HepG2 (cell line): ENCODE data around the gene GALNT17. TPM values are rescaled to one million over a fixed set of nuclear protein-coding genes. Genes with fewer than 3 reads are reported as not detected.

Experiments
- ATAC-seq: fragments of 200-7000 bp; cut with Tn5 transposase; 3 replicates; pipeline ENCODE4 v1.9.1; 2020; ENCODE audit warnings: mild to moderate bottlenecking, moderate library complexity
- BruUV-seq: library from RNA; stranded (reverse); fragments of 400-500 nt; replicated peaks from 2 replicates; lab custom pipeline; 2021; lab: Mats Ljungman, UMichigan
- CTCF ChIA-PET: fragments of 300-600 bp; formaldehyde crosslinking; extraction: SDS; loops from one replicate; lab custom pipeline; 2021; ENCODE audit warnings: low total read pairs, inconsistent platforms, low intra/inter-chr PET ratio; lab: Yijun Ruan, JAX
- POLR2A ChIA-PET: fragments of 350-600 bp; sonication (Branson Sonifier 250); formaldehyde crosslinking; loops from one replicate; lab custom pipeline; 2020; ENCODE audit warnings: antibody characterized with exemption, inconsistent platforms; lab: Yijun Ruan, JAX
- DNase-seq: peaks from one replicate; pipeline ENCODE4 v3.0.0-alpha.2; 2015; ENCODE audit warnings: low spot score
- FAIRE-seq: peaks from 3 replicates; lab custom pipeline; 2011; peaks lifted over from hg19 to GRCh38; lab: Jason Lieb, UNC
- H2AFZ ChIP-seq: one replicate; pipeline ENCODE4 v1.6.1; 2011; ENCODE audit warnings: low read length, inconsistent platforms
- H3K27ac ChIP-seq: fragments of 300-600 bp; 3 replicates; pipeline ENCODE4 v1.8.0; 2011; ENCODE audit warnings: mixed run types, mild to moderate bottlenecking, mixed read lengths, low read length, inconsistent platforms; ENCODE audit not compliant: insufficient read depth; ENCODE audit errors: extremely low read length
- H3K27me3 ChIP-seq, 2 experiments: fragments of 200-600 bp in 1 of 2; 2 replicates in 1 of 2; 3 replicates in 1 of 2; pipeline versions ENCODE4 v1.6.0 to v1.8.0; 2011; ENCODE audit warnings: low read length in 2 of 2, mild to moderate bottlenecking in 2 of 2, moderate library complexity in 2 of 2, inconsistent platforms in 1 of 2; ENCODE audit not compliant: insufficient read depth in 2 of 2, control insufficient read depth in 1 of 2
- H3K36me3 ChIP-seq, 2 experiments: fragments of 200-600 bp in 1 of 2; replicated peaks in 1 of 2; 2 replicates in 1 of 2; 3 replicates in 1 of 2; pipeline versions ENCODE4 v1.5.1 to v1.8.0; 2011; ENCODE audit warnings: low read length in 2 of 2, inconsistent platforms in 1 of 2; ENCODE audit not compliant: insufficient read depth in 2 of 2, control insufficient read depth in 1 of 2
- H3K4me1 ChIP-seq: 2 replicates; pipeline ENCODE4 v1.5.1; 2012; ENCODE audit warnings: low read length, inconsistent platforms; ENCODE audit not compliant: insufficient read depth
- H3K4me2 ChIP-seq: 2 replicates; pipeline ENCODE4 v1.6.0; 2011; ENCODE audit warnings: low read depth, low read length, inconsistent platforms
- H3K4me3 ChIP-seq, 3 experiments: fragments of 200-600 bp in 1 of 3; sonication (generic), shearing (Covaris generic) in 1 of 3; replicated peaks in 1 of 3; 2 replicates each; pipeline ENCODE4 v1.5.1; 2011 to 2016; ENCODE audit warnings: low read length in 3 of 3, inconsistent platforms in 2 of 3, low read depth in 2 of 3, mild to moderate bottlenecking in 2 of 3, control low read depth in 1 of 3, mixed read lengths in 1 of 3; ENCODE audit not compliant: insufficient read depth in 1 of 3
- H3K79me2 ChIP-seq: one replicate; pipeline ENCODE4 v1.6.1; 2011; ENCODE audit warnings: low read length, inconsistent platforms; ENCODE audit not compliant: insufficient read depth
- H3K9ac ChIP-seq: 2 replicates; pipeline ENCODE4 v1.6.0; 2011; ENCODE audit warnings: mild to moderate bottlenecking, low read depth, low read length, inconsistent platforms; ENCODE audit not compliant: insufficient read depth
- H3K9me3 ChIP-seq: 2 replicates; pipeline ENCODE4 v1.5.1; 2012; ENCODE audit warnings: mild to moderate bottlenecking, low read length
- H4K20me1 ChIP-seq: 2 replicates; pipeline ENCODE4 v1.6.0; 2011; ENCODE audit warnings: inconsistent platforms, mild to moderate bottlenecking, low read length, moderate library complexity; ENCODE audit not compliant: insufficient read depth
- GATAD2A ChIP-seq: IDR thresholded peaks from 2 replicates; pipeline ENCODE4 v1.6.1; 2016
- NAIF1 ChIP-seq: sonication (generic); formaldehyde crosslinking; IDR thresholded peaks from 2 replicates; pipeline ENCODE4 v1.5.0; 2020; ENCODE audit warnings: mild to moderate bottlenecking, missing genetic modification reagents, borderline replicate concordance
- SYNCRIP ChIP-seq: fragments of 200-400 bp; formaldehyde crosslinking; IDR thresholded peaks from 2 replicates; pipeline ENCODE4 v1.6.1; 2018; ENCODE audit warnings: mild to moderate bottlenecking, low read depth, low read length; ENCODE audit not compliant: insufficient read depth
- YY1 ChIP-seq: IDR thresholded peaks from 2 replicates; pipeline ENCODE4 v1.6.1; 2011; ENCODE audit warnings: low read length, low read depth, moderate library complexity, mild to moderate bottlenecking; ENCODE audit not compliant: insufficient read depth, insufficient replicate concordance
- ZFP62 ChIP-seq: sonication (generic); formaldehyde crosslinking; IDR thresholded peaks from 2 replicates; pipeline ENCODE4 v1.4.0; 2020; ENCODE audit warnings: missing genetic modification reagents
- ZNF124 ChIP-seq: sonication (generic); formaldehyde crosslinking; IDR thresholded peaks from 2 replicates; pipeline ENCODE4 v1.4.0; 2020; ENCODE audit warnings: missing genetic modification reagents
- ZNF235 ChIP-seq: sonication (generic); formaldehyde crosslinking; IDR thresholded peaks from 2 replicates; pipeline ENCODE4 v1.8.1; 2023; ENCODE audit warnings: mild to moderate bottlenecking, missing genetic modification reagents, borderline replicate concordance
- ZSCAN29 ChIP-seq: sonication (generic); formaldehyde crosslinking; conservative IDR thresholded peaks from 2 replicates; pipeline ENCODE4 v1.4.0; 2020; ENCODE audit warnings: mild to moderate bottlenecking, missing genetic modification reagents
- ZSCAN30 ChIP-seq: sonication (generic); formaldehyde crosslinking; IDR thresholded peaks from 2 replicates; pipeline ENCODE4 v1.5.0; 2020; ENCODE audit warnings: mild to moderate bottlenecking, missing genetic modification reagents
- WGBS: methylation state at CpG from one replicate; pipeline ENCODE4 v1.1.6; 2017; ENCODE audit warnings: low lambda C conversion rate; 5-methylcytosine and 5-hydroxymethylcytosine counted together
- in situ Hi-C: cut with HindIII; loops from 2 replicates; pipeline ENCODE4 v1.10.0; 2017; ENCODE audit warnings: low pct_unique_long_range_greater_than_20kb; ENCODE audit not compliant: extremely low pct_ligation_motif_present
- intact Hi-C: fragments of 100-400 bp; cut with micrococcal nuclease; formaldehyde crosslinking; loops from one replicate; pipeline ENCODE4 v1.10.0; 2022; ENCODE audit not compliant: unreplicated experiment
- polyA plus RNA-seq, 8 experiments: library from polyadenylated mRNA; depleted of rRNA in 3 of 8; stranded (reverse) in 7 of 8; unstranded in 1 of 8; fragments of >200 nt; fragmentation: Illumina TruSeq in 4 of 8; extraction: Trizol in 4 of 8; gene quantifications; 2 replicates each; pipeline versions ENCODE4 v1.2.1 to v1.2.3, GENCODE V29; 2011 to 2016; ENCODE audit warnings: low read depth in 4 of 8, missing spikeins in 1 of 8, mixed read lengths in 1 of 8; ENCODE audit not compliant: insufficient read depth in 1 of 8
- total RNA-seq, 5 experiments: library from RNA; depleted of rRNA; stranded (reverse); fragments of >200 nt; fragmentation: Illumina TruSeq; extraction: Trizol; gene quantifications; 2 replicates each; pipeline ENCODE4 v1.2.3, GENCODE V29; 2016; ENCODE audit warnings: low read depth in 1 of 5
- TF ChIP-seq, protein P1 (sequence below): sonication (generic); formaldehyde crosslinking; IDR thresholded peaks from 2 replicates; pipeline ENCODE4 v1.5.1; 2020; ENCODE audit warnings: missing genetic modification reagents, mild to moderate bottlenecking, borderline replicate concordance
- TF ChIP-seq, protein P2 (sequence below): sonication (generic); formaldehyde crosslinking; IDR thresholded peaks from 2 replicates; pipeline ENCODE4 v1.5.0; 2020; ENCODE audit warnings: mild to moderate bottlenecking, missing genetic modification reagents
- TF ChIP-seq, protein P3 (sequence below): sonication (generic); formaldehyde crosslinking; IDR thresholded peaks from 2 replicates; pipeline ENCODE4 v1.4.0; 2020; ENCODE audit warnings: missing genetic modification reagents

The GALNT17 gene
- total and polyA plus RNA-seq, 2 of the 13 experiments (the other 11 are each of a cell fraction or from before 2014, with no cell fraction given), result not detected

DNA sequence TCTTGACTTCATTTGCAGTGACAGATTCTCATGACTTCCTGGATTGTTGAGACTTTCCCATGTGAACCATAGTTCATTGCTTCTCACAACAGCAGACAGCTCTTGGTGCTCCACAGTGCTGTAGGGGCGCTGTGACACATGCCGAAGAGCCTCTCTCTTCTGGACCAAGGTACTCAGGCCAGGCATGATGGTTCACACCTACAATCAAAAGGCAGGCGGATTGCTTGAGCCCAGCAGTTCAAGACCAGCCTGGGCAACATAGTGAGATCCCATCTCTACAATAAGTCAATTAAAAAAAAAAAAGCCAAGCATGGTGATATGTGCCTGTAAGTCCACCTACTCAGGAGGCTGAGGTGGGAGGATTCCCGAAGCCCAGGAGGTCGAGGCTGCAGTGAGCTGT is 354.5 kb downstream of the GALNT17 start:
- H3K27me3 ChIP-seq, result no peaks in the 10 kb centered on the region
- peaks cover 10% of the 10 kb centered on the region; the same call in 1 of the 2 replicates for H3K9me3 ChIP-seq
- ChIA-PET POLR2A (no interaction called here), CTCF (no interaction called here)
- intact Hi-C loops (no loop called here), in situ Hi-C loops (no loop called here)
- no peak for ATAC-seq
- H3K4me3 ChIP-seq, result no peak overlapping the region
- 0% methylated on average over 3 of the region's 5 CpGs for WGBS
- no peaks in the 10 kb centered on the region for H3K79me2 ChIP-seq
- H3K4me1 ChIP-seq, result no peaks in the 10 kb centered on the region
- DNase-seq, result no peak
- H2AFZ ChIP-seq, result no peak overlapping the region
- H3K27ac ChIP-seq, result no peak overlapping the region
- no peak overlapping the region for H3K9ac ChIP-seq
- TF ChIP-seq ZNF235 (CRISPR knock-in tag) (no peak), NAIF1 (CRISPR knock-in tag) (no peak), ZSCAN29 (CRISPR knock-in tag) (no peak), ZSCAN30 (CRISPR knock-in tag) (no peak)
- TF ChIP-seq, protein P1, sequence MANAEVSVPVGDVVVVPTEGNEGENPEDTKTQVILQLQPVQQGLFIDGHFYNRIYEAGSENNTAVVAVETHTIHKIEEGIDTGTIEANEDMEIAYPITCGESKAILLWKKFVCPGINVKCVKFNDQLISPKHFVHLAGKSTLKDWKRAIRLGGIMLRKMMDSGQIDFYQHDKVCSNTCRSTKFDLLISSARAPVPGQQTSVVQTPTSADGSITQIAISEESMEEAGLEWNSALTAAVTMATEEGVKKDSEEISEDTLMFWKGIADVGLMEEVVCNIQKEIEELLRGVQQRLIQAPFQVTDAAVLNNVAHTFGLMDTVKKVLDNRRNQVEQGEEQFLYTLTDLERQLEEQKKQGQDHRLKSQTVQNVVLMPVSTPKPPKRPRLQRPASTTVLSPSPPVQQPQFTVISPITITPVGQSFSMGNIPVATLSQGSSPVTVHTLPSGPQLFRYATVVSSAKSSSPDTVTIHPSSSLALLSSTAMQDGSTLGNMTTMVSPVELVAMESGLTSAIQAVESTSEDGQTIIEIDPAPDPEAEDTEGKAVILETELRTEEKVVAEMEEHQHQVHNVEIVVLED, result no peak
- BruUV-seq, result no TSS peak
- no peak overlapping the region for H3K4me2 ChIP-seq
- FAIRE-seq, result no peak
- H3K36me3 ChIP-seq, result no peaks in the 10 kb centered on the region
- no peaks in the 10 kb centered on the region for H4K20me1 ChIP-seq

DNA sequence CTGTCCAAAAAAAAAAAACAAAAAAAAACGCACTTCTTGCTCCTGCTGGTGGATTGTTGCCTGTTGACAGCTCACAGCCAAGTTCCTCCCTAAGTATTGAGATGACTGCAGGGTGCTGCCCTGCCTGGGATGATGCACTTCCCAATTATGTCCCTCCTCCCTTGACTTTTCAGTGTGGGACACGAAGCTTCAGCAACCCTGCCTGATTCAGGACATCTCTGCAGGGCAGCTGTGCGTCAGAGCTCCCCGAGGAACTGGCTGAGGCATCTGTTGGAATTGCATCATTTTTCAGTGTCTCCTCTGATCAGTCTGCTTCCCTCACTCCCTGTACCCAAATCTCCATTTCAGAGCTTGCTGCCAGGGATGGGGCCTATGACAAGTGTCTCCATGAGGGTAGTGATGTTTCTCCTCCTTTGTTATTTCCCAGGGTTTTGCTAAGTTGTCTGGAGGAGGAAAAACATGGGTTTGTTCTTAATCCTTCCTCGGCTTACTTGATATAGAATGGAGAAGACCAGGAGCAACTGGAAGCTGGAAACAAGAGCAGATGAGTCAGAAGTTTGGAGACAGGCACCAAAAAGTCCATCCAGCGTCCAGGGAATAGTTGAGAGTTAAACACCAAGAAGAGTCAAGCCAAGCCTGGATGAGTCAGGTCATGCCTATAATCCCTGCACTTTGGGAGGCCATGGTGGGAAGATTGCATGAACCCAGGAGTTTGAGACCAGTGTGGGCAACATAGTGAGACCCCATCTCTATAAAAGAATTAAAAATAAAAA is 355.1 kb downstream of the GALNT17 start:
- no peaks in the 10 kb centered on the region for H3K27me3 ChIP-seq
- no peak overlapping the region for H3K9ac ChIP-seq
- DNase-seq, result no peak
- intact Hi-C loops, result no loop called here
- CTCF ChIA-PET, result no interaction called here
- H4K20me1 ChIP-seq, result no peaks in the 10 kb centered on the region
- BruUV-seq, result no TSS peak
- in situ Hi-C loops, result no loop called here
- H3K4me1 ChIP-seq, result no peaks in the 10 kb centered on the region
- H3K9me3 ChIP-seq, result peaks cover 13% of the 10 kb centered on the region; the same call in 1 of the 2 replicates
- POLR2A ChIA-PET, result no interaction called here
- FAIRE-seq, result no peak
- no peak overlapping the region for H2AFZ ChIP-seq
- H3K4me3 ChIP-seq, result no peak overlapping the region
- ATAC-seq, result no peak
- no peak overlapping the region for H3K4me2 ChIP-seq
- no peaks in the 10 kb centered on the region for H3K36me3 ChIP-seq
- H3K27ac ChIP-seq, result no peak overlapping the region
- no peaks in the 10 kb centered on the region for H3K79me2 ChIP-seq
- 30% methylated on average over 6 of the region's 6 CpGs for WGBS
- TF ChIP-seq SYNCRIP, result no peak
- TF ChIP-seq, protein P2, sequence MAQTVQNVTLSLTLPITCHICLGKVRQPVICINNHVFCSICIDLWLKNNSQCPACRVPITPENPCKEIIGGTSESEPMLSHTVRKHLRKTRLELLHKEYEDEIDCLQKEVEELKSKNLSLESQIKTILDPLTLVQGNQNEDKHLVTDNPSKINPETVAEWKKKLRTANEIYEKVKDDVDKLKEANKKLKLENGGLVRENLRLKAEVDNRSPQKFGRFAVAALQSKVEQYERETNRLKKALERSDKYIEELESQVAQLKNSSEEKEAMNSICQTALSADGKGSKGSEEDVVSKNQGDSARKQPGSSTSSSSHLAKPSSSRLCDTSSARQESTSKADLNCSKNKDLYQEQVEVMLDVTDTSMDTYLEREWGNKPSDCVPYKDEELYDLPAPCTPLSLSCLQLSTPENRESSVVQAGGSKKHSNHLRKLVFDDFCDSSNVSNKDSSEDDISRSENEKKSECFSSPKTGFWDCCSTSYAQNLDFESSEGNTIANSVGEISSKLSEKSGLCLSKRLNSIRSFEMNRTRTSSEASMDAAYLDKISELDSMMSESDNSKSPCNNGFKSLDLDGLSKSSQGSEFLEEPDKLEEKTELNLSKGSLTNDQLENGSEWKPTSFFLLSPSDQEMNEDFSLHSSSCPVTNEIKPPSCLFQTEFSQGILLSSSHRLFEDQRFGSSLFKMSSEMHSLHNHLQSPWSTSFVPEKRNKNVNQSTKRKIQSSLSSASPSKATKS (CRISPR knock-in tag), result no peak
- TF ChIP-seq, protein P3, sequence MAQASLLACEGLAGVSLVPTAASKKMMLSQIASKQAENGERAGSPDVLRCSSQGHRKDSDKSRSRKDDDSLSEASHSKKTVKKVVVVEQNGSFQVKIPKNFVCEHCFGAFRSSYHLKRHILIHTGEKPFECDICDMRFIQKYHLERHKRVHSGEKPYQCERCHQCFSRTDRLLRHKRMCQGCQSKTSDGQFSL (CRISPR knock-in tag), result no peak
- TF ChIP-seq GATAD2A (CRISPR knock-in tag), result no peak
- TF ChIP-seq YY1, result no peak
- no peak for TF ChIP-seq ZNF124 (CRISPR knock-in tag)
- no peak for TF ChIP-seq ZFP62 (CRISPR knock-in tag)
